Kidney epithelial cell (primary cell): ENCODE data around the gene PPIF. TPM values are rescaled to one million over a fixed set of nuclear protein-coding genes. Genes with fewer than 3 reads are reported as not detected.
"Not testable (repeated sequence)": the region's sequence is repeated elsewhere in the genome, so short reads cannot be mapped to it uniquely, and the experiment has no call there.

Experiments
- DNase-seq: peaks from one replicate; pipeline ENCODE4 v3.0.0-alpha.2; 2010; ENCODE audit warnings: low read depth
- H3K27me3 ChIP-seq: 2 replicates; pipeline ENCODE4 v1.6.0; 2011; ENCODE audit warnings: low read length; ENCODE audit not compliant: control insufficient read depth, insufficient read depth
- H3K36me3 ChIP-seq: 2 replicates; pipeline ENCODE4 v1.5.1; 2011; ENCODE audit warnings: low read length; ENCODE audit not compliant: control insufficient read depth, insufficient read depth
- H3K4me3 ChIP-seq: 2 replicates; pipeline ENCODE4 v1.5.1; 2011; ENCODE audit warnings: low read depth, mild to moderate bottlenecking, control low read depth, low read length
- total RNA-seq: library from RNA; depleted of rRNA; stranded (reverse); fragments of >200 nt; gene quantifications from 2 replicates; pipeline ENCODE4 v1.2.3, GENCODE V29; 2015
- TF ChIP-seq, protein P1 (sequence below): IDR thresholded peaks from 2 replicates; pipeline ENCODE4 v1.5.1; 2011; ENCODE audit warnings: mild to moderate bottlenecking, moderate library complexity, low read length, control low read depth, inconsistent platforms; ENCODE audit not compliant: insufficient read depth, poor library complexity, severe bottlenecking

Gene PPIF
- total RNA-seq, 1 donor from 2014 or later = 71.7 TPM

- TF ChIP-seq, protein P1, sequence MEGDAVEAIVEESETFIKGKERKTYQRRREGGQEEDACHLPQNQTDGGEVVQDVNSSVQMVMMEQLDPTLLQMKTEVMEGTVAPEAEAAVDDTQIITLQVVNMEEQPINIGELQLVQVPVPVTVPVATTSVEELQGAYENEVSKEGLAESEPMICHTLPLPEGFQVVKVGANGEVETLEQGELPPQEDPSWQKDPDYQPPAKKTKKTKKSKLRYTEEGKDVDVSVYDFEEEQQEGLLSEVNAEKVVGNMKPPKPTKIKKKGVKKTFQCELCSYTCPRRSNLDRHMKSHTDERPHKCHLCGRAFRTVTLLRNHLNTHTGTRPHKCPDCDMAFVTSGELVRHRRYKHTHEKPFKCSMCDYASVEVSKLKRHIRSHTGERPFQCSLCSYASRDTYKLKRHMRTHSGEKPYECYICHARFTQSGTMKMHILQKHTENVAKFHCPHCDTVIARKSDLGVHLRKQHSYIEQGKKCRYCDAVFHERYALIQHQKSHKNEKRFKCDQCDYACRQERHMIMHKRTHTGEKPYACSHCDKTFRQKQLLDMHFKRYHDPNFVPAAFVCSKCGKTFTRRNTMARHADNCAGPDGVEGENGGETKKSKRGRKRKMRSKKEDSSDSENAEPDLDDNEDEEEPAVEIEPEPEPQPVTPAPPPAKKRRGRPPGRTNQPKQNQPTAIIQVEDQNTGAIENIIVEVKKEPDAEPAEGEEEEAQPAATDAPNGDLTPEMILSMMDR = no peak
- Histone ChIP-seq H3K4me3 (no peak overlapping the region), H3K27me3 (no peaks in the 10 kb centered on the region), H3K36me3 (no peaks in the 10 kb centered on the region)
- peak; percentile 75 for DNase-seq
Observed at GRCh38 chr10:79331709-79332108, 15.6 kb upstream of the PPIF start.

- not testable (repeated sequence) for H3K36me3 ChIP-seq, H3K4me3 ChIP-seq, H3K27me3 ChIP-seq, DNase-seq
Observed at GRCh38 chr10:79332610-79333315, 14.5 kb upstream of the PPIF start.

DNA sequence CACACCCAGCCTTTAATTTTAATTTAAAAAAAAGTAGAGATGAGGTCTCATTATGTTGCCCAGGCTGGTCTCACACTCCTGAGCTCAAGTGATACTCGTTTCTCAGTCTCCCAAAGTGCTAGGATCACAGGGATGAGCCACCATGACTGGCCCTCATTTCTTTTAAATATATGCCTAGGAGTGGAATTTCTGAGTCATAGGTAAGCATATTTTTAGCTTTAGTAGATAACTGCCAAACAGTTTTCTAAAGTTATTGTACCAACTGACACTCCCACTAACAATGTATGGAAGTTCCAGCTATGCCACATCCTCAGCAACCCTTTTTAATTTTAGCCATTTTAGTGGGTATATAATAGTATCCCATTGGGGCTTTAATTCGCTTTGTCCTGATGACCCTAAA, 13.8 kb upstream of the PPIF start:
- DNase-seq = no peak
- Histone ChIP-seq H3K4me3 (no peak overlapping the region), H3K36me3 (no peaks in the 10 kb centered on the region), H3K27me3 (no peaks in the 10 kb centered on the region)
- TF ChIP-seq, protein P1 = no peak

GRCh38 chr10:79334573-79334972, 12.7 kb upstream of the PPIF start:
- no peaks in the 10 kb centered on the region for H3K36me3 ChIP-seq
- no peaks in the 10 kb centered on the region for H3K27me3 ChIP-seq
- no peak for DNase-seq
- TF ChIP-seq, protein P1 = no peak
- no peak overlapping the region for H3K4me3 ChIP-seq

GRCh38 chr10:79335094-79335469, 12.2 kb upstream of the PPIF start:
- no peak for DNase-seq
- Histone ChIP-seq H3K4me3 (no peak overlapping the region), H3K36me3 (no peaks in the 10 kb centered on the region), H3K27me3 (no peaks in the 10 kb centered on the region)
- TF ChIP-seq, protein P1 = no peak

DNA sequence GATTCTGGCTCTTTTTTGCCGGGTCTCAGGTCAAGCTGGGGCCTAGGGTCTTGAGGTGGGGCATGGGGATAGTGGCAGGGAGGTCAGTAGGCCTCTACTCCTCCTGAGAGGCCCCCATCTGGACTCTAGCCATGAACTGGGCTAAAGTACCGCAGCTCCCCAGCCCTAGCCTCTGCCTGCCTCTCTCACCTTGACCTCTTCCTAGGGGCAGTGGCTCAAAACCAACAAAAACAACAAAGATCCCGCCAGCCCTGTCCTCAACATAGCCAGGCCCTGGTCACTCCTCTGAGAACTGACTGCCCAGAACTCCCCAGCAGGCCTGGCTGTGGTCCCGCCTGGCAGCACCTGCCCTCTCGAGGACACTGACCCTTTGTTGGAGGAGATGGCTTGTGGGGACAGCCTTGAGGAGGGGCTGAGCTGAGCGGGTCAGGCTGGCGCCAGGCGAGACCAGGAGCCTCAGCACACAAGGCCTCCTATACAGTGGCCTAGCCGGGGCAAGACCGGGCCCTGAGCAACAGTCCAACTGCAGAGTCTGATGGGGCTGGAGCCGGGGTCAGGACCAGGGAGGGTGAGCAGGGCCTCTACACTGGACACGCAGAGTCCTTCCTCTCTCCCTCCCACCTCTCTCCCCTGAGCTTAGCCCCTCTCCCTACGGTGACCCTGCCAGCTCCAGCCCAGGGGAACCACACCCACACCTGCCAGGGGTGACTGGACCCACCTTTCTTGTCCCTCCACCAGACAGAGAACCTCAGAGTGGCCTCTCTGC, 11.6 kb upstream of the PPIF start:
- H3K36me3 ChIP-seq = no peaks in the 10 kb centered on the region
- TF ChIP-seq, protein P1 = no peak
- H3K27me3 ChIP-seq = no peaks in the 10 kb centered on the region
- no peak overlapping the region for H3K4me3 ChIP-seq
- no peak for DNase-seq
